GM12874 (cell line): ENCODE results near the gene CANT1.

Experiments used
- TF ChIP-seq, protein P1 (sequence below): IDR thresholded peaks from 2 replicates; pipeline ENCODE4 v1.5.1; 2011; ENCODE audit warnings: low read depth, mild to moderate bottlenecking, control low read depth, low read length, moderate library complexity; ENCODE audit not compliant: insufficient read depth

Gene CANT1

DNA sequence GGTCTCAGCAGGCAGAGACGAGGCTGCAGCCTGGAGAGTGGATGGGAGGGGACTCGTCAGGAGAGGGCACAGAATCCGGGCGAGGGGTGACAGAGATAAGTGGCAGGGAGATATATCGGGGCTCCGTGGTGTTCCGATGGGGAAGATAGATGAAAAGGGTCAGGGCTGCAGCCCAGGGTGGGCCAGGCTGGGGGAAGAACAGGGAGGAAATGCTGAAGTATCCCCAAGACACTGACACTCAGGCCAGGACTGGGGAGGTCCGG lies 32.0 kb downstream of the CANT1 start:
- TF ChIP-seq, protein P1, sequence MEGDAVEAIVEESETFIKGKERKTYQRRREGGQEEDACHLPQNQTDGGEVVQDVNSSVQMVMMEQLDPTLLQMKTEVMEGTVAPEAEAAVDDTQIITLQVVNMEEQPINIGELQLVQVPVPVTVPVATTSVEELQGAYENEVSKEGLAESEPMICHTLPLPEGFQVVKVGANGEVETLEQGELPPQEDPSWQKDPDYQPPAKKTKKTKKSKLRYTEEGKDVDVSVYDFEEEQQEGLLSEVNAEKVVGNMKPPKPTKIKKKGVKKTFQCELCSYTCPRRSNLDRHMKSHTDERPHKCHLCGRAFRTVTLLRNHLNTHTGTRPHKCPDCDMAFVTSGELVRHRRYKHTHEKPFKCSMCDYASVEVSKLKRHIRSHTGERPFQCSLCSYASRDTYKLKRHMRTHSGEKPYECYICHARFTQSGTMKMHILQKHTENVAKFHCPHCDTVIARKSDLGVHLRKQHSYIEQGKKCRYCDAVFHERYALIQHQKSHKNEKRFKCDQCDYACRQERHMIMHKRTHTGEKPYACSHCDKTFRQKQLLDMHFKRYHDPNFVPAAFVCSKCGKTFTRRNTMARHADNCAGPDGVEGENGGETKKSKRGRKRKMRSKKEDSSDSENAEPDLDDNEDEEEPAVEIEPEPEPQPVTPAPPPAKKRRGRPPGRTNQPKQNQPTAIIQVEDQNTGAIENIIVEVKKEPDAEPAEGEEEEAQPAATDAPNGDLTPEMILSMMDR = no peak

GRCh38 chr17:78976907-78977680 lies 32.5 kb downstream of the CANT1 start:
- TF ChIP-seq, protein P1 = no peak

DNA sequence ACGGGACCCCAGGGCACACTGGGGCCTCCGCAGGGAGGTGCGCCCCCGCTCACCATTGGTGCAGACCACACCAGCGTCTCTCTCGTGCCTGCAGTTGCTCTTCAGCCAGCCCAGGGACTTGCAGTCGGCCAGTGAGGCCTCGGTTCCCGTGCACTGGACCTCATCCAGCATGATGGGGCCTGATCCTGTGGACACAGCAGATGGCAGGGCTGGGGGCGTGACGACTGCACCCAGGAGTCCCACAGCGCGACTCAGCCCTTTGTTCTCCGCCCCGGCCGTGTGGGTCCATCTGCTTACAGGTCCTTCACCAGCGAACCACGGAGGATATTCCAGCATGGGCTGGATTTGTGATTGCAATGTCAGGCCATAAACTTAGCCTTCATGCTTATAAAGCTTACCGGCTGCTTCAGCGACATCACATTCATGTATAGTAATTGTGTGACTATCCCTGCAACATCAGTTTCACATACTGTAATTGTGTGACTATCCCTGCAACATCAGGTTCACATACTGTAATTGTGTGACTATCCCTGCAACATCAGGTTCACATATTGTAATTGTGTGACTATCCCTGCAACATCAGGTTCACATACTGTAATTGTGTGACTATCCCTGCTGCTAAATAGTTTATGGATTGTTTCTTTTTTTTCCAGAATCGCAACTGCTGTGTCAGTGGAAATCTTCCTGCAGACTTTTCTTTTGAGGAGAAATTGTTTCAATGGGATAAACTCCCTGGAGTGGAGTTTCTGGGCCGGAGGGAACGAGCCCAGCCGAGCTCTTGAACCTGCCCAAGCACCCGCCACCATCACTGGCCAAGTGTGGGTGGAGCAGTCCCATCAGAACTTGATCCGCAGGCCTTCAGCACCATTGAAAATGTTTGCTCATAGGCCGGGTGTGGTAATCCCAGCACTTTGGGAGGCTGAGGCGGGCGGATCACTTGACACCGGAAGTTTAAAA lies 34.7 kb downstream of the CANT1 start:
- TF ChIP-seq, protein P1 = no peak

GRCh38 chr17:78973792-78974520 lies 35.6 kb downstream of the CANT1 start:
- TF ChIP-seq, protein P1 = no peak

DNA sequence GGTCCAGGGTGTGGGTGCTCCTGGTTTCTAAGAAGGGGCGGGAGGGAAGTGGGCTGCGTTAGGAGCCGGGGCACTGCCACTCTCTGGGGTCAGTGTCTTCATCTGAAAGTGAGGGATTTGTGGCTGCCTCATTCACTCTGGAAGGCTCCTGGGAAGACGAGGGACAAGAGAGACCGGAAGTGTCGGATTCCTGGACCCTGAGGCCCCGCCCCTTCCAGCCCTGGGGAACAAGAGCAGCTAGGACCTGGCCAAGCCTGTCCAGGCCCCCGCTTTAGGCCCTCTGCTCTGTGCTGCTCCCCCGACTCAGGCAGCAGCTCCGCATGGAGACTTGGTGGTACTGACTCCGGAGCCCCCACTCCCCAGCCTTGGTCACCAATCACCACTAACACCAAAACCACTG lies 36.4 kb downstream of the CANT1 start:
- TF ChIP-seq, protein P1 = no peak

DNA sequence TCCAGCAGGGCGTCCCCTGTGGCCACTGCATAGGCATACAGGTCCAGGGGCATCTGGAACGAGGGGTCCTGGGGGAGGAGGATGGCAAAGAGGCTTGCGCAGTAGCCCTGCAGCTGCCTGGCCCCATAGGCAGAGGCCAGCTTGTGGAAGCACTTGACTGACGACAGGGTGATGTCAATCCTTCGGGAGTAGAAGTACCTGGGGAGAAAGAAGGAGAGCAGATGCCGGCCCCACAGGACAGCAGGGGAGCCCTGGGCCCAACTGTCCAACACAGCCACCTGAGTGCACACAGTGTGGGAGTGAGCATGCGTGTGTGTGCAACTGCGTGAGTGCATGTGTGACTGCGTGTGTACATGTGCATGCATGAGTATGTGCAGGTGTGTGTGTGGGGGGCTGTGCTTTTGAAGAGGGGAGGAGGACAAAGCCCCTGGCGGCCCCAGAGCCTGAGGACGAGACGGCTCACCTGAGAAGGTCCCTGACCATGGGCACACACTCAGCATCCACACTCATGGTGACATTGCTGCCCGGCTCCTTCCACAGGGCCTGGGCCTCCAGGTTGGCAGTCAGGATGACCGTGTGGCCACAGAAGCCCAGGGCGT lies 37.0 kb downstream of the CANT1 start:
- TF ChIP-seq, protein P1 = no peak
